SK-N-SH (cell line): ENCODE measurements around the gene ACIN1. TPM values are rescaled to one million over a fixed set of nuclear protein-coding genes. Genes with fewer than 3 reads are reported as not detected.

Source experiments
- CTCF ChIA-PET: fragments of 300-600, 350-600 bp; formaldehyde crosslinking; extraction: SDS; loops from one replicate; lab custom pipeline; 2021; lab: Yijun Ruan, JAX
- POLR2A ChIA-PET: fragments of 350-600 bp; sonication (Branson Sonifier 250); formaldehyde crosslinking; extraction: SDS; loops from one replicate; lab custom pipeline; 2020; ENCODE audit warnings: antibody characterized with exemption, inconsistent platforms; lab: Yijun Ruan, JAX
- DNase-seq: peaks from one replicate; pipeline ENCODE4 v3.0.0; 2012
- H2AFZ ChIP-seq: fragments of 200-600 bp; sonication (generic); 2 replicates; pipeline ENCODE4 v1.8.1; 2016; ENCODE audit warnings: antibody characterized with exemption, mild to moderate bottlenecking, low read depth
- H3F3A ChIP-seq: fragments of 200-600 bp; sonication (generic); replicated peaks from 2 replicates; pipeline ENCODE3; 2016; ENCODE audit warnings: antibody characterized with exemption, mild to moderate bottlenecking; ENCODE audit not compliant: insufficient read depth
- H3K27ac ChIP-seq, 2 experiments: fragments of 200-500 bp in 1 of 2; fragments of 200-600 bp in 1 of 2; sonication (Bioruptor generic) in 1 of 2; sonication (generic), shearing (Covaris generic) in 1 of 2; 2 replicates each; pipeline versions ENCODE4 v1.5.1 to v1.6.1; 2014 to 2016; ENCODE audit warnings: low read depth in 2 of 2, inconsistent platforms in 1 of 2, low read length in 1 of 2, mild to moderate bottlenecking in 1 of 2, mixed read lengths in 1 of 2
- H3K27me3 ChIP-seq: fragments of 200-600 bp; sonication (generic), shearing (Covaris generic); 2 replicates; pipeline ENCODE4 v1.6.1; 2016; ENCODE audit warnings: mixed run types; ENCODE audit not compliant: insufficient read depth
- H3K36me3 ChIP-seq, 2 experiments: fragments of 200-500 bp in 1 of 2; fragments of 200-600 bp in 1 of 2; sonication (Bioruptor generic) in 1 of 2; sonication (generic) in 1 of 2; replicated peaks in 1 of 2; 2 replicates each; pipeline versions ENCODE3 to v1.5.1; 2014 to 2016; ENCODE audit warnings: low read length in 1 of 2, mild to moderate bottlenecking in 1 of 2; ENCODE audit not compliant: insufficient read depth in 2 of 2, control insufficient read depth in 1 of 2
- H3K4me1 ChIP-seq, 2 experiments: fragments of 200-500 bp in 1 of 2; fragments of 200-600 bp in 1 of 2; sonication (Bioruptor generic) in 1 of 2; sonication (generic), shearing (Covaris generic) in 1 of 2; 2 replicates each; pipeline versions ENCODE4 v1.5.1 to v1.6.1; 2014 to 2016; ENCODE audit warnings: low read depth in 1 of 2, low read length in 1 of 2, mixed run types in 1 of 2; ENCODE audit not compliant: insufficient read depth in 2 of 2, control insufficient read depth in 1 of 2
- H3K4me2 ChIP-seq: fragments of 200-600 bp; sonication (generic), shearing (Covaris generic); 2 replicates; pipeline ENCODE4 v1.6.1; 2017; ENCODE audit warnings: mixed run types
- H3K4me3 ChIP-seq, 2 experiments: fragments of 200-500 bp in 1 of 2; fragments of 200-600 bp in 1 of 2; sonication (Bioruptor generic) in 1 of 2; sonication (generic), shearing (Covaris generic) in 1 of 2; 2 replicates each; pipeline versions ENCODE4 v1.5.1 to v1.8.1; 2014 to 2016; ENCODE audit warnings: low read depth in 2 of 2, inconsistent platforms in 1 of 2, low read length in 1 of 2, mild to moderate bottlenecking in 1 of 2, mixed read lengths in 1 of 2, moderate library complexity in 1 of 2
- H3K79me2 ChIP-seq: fragments of 200-600 bp; sonication (generic); 2 replicates; pipeline ENCODE4 v1.8.1; 2017; ENCODE audit warnings: mild to moderate bottlenecking; ENCODE audit not compliant: insufficient read depth
- H3K9ac ChIP-seq: fragments of 200-600 bp; sonication (generic); 2 replicates; pipeline ENCODE4 v1.6.1; 2017; ENCODE audit warnings: mixed run types
- H3K9me2 ChIP-seq: fragments of 200-600 bp; sonication (generic); 2 replicates; pipeline ENCODE4 v1.6.1; 2017; ENCODE audit warnings: mixed run types
- H3K9me3 ChIP-seq: fragments of 200-600 bp; sonication (generic); 2 replicates; pipeline ENCODE4 v1.6.1; 2017; ENCODE audit warnings: mixed run types, mild to moderate bottlenecking, moderate library complexity
- H4K20me1 ChIP-seq: fragments of 200-600 bp; sonication (generic); 2 replicates; pipeline ENCODE4 v1.6.1; 2017; ENCODE audit warnings: mild to moderate bottlenecking, mixed run types; ENCODE audit not compliant: insufficient read depth
- GABPA ChIP-seq: IDR thresholded peaks from 2 replicates; pipeline ENCODE4 v1.4.0; 2012; ENCODE audit warnings: low read depth, mild to moderate bottlenecking
- IRF3 ChIP-seq: fragments of 150-350 bp; IDR thresholded peaks from 2 replicates; pipeline ENCODE4 v1.6.1; 2016; ENCODE audit warnings: mild to moderate bottlenecking, low read depth, low read length
- MXI1 ChIP-seq: IDR thresholded peaks from 2 replicates; pipeline ENCODE4 v1.6.1; 2012; ENCODE audit warnings: mild to moderate bottlenecking, low read depth, low read length, improper control_type of control experiment
- RAD21 ChIP-seq: IDR thresholded peaks from 2 replicates; pipeline ENCODE4 v1.6.1; 2012; ENCODE audit warnings: mild to moderate bottlenecking, low read length
- RCOR1 ChIP-seq: fragments of 150-350 bp; IDR thresholded peaks from 2 replicates; pipeline ENCODE4 v1.6.1; 2017; ENCODE audit warnings: antibody characterized with exemption, low read length
- SIN3A ChIP-seq: IDR thresholded peaks from 2 replicates; pipeline ENCODE4 v1.6.1; 2012; ENCODE audit warnings: low read depth, mild to moderate bottlenecking, low read length, moderate library complexity, borderline replicate concordance
- SMC3 ChIP-seq: IDR thresholded peaks from 2 replicates; pipeline ENCODE4 v1.6.1; 2012; ENCODE audit warnings: low read depth, low read length, improper control_type of control experiment
- TAF1 ChIP-seq: IDR thresholded peaks from 2 replicates; pipeline ENCODE4 v1.6.1; 2012; ENCODE audit warnings: low read depth, mild to moderate bottlenecking, low read length, moderate library complexity, borderline replicate concordance
- TCF12 ChIP-seq: IDR thresholded peaks from 2 replicates; pipeline ENCODE4 v1.4.0; 2012
- TEAD4 ChIP-seq: IDR thresholded peaks from 2 replicates; pipeline ENCODE4 v1.4.0; 2012; ENCODE audit warnings: mild to moderate bottlenecking, borderline replicate concordance; ENCODE audit not compliant: insufficient read depth
- USF2 ChIP-seq: fragments of 150-350 bp; IDR thresholded peaks from 2 replicates; pipeline ENCODE4 v1.6.1; 2017; ENCODE audit warnings: antibody characterized with exemption, low read length, low read depth, borderline replicate concordance
- YY1 ChIP-seq: IDR thresholded peaks from 2 replicates; pipeline ENCODE4 v1.4.0; 2012; ENCODE audit warnings: low read depth, mild to moderate bottlenecking
- WGBS: methylation state at CpG from one replicate; pipeline ENCODE4 v1.1.6; 2017; ENCODE audit warnings: low lambda C conversion rate; 5-methylcytosine and 5-hydroxymethylcytosine counted together
- polyA plus RNA-seq, 3 experiments: library from polyadenylated mRNA; depleted of rRNA; stranded (reverse); fragments of >200 nt; gene quantifications; 2 replicates each; pipeline ENCODE4 v1.2.3, GENCODE V29; 2012
- TF ChIP-seq, protein P1 (sequence below): IDR thresholded peaks from 2 replicates; pipeline ENCODE4; 2012
- TF ChIP-seq, protein P2 (sequence below): IDR thresholded peaks from 2 replicates; pipeline ENCODE4 v1.4.0; 2012; ENCODE audit warnings: low read depth, borderline replicate concordance

ACIN1 gene
- polyA plus RNA-seq, 1 of the 3 experiments (the other 2 are of a cell fraction) = 159 TPM

GRCh38 chr14:23123419-23123818 lies 28.5 kb upstream of the ACIN1 start:
- no peak overlapping the region for H3K9ac ChIP-seq
- H3K27me3 ChIP-seq = peaks cover 6% of the 10 kb centered on the region; the same call in 1 of the 2 replicates
- H3K4me1 ChIP-seq = no peaks in the 10 kb centered on the region; a peak in 2 of 4 replicates
- WGBS = 66% methylated on average over 3 of the region's 8 CpGs
- H3K79me2 ChIP-seq = no peaks in the 10 kb centered on the region
- H3K9me2 ChIP-seq = no peaks in the 10 kb centered on the region
- no peaks in the 10 kb centered on the region for H3F3A ChIP-seq
- ChIA-PET CTCF (interaction anchor here (0.9 to 19.7 kb wide), 4 partner anchors 9 to 60 kb away, joined by 4 to 495 read pairs (median 6); partner anchors contain the start of gene SLC7A8), POLR2A (interaction anchor here (0.9 kb wide), 1 partner anchor 60 kb away, joined by 3 read pairs; the partner anchor contains the start of gene SLC7A8)
- H2AFZ ChIP-seq = no peak overlapping the region
- peak; percentile 57 for DNase-seq
- no peak for TF ChIP-seq TCF12
- H4K20me1 ChIP-seq = no peaks in the 10 kb centered on the region
- no peaks in the 10 kb centered on the region for H3K9me3 ChIP-seq
- H3K27ac ChIP-seq = no peak overlapping the region
- H3K4me2 ChIP-seq = no peak overlapping the region
- H3K36me3 ChIP-seq = no peaks in the 10 kb centered on the region
- H3K4me3 ChIP-seq = no peak overlapping the region

GRCh38 chr14:23122086-23122485 lies 27.1 kb upstream of the ACIN1 start:
- H3K79me2 ChIP-seq = no peaks in the 10 kb centered on the region
- H3K9me3 ChIP-seq = no peaks in the 10 kb centered on the region
- TF ChIP-seq RAD21 (no peak), USF2 (no peak)
- DNase-seq = no peak
- H3K27ac ChIP-seq = no peak overlapping the region
- H2AFZ ChIP-seq = no peak overlapping the region
- H3K4me1 ChIP-seq = no peaks in the 10 kb centered on the region; a peak in 2 of 4 replicates
- 91% methylated on average over 6 of the region's 6 CpGs for WGBS
- H3K36me3 ChIP-seq = no peaks in the 10 kb centered on the region
- H3K4me3 ChIP-seq = no peak overlapping the region
- H3K9me2 ChIP-seq = no peaks in the 10 kb centered on the region
- H3K27me3 ChIP-seq = no peaks in the 10 kb centered on the region; the same call in 1 of the 2 replicates
- POLR2A ChIA-PET = no interaction called here
- no peak overlapping the region for H3K9ac ChIP-seq
- no peaks in the 10 kb centered on the region for H3F3A ChIP-seq
- H4K20me1 ChIP-seq = no peaks in the 10 kb centered on the region
- H3K4me2 ChIP-seq = 0 out of 2 replicates have a peak overlapping the region, but pooled peaks have one; percentile 24
- CTCF ChIA-PET = interaction anchor here (1.0 to 19.7 kb wide), 15 partner anchors 8 to 178 kb away, joined by 4 to 495 read pairs (median 9); partner anchors contain the start of genes CIROP and SLC7A8

GRCh38 chr14:23121361-23121771 lies 26.4 kb upstream of the ACIN1 start:
- Histone ChIP-seq H3K79me2 (no peaks in the 10 kb centered on the region), H3K36me3 (no peaks in the 10 kb centered on the region), H3K9me3 (no peaks in the 10 kb centered on the region), H3F3A (no peaks in the 10 kb centered on the region), H3K9me2 (no peaks in the 10 kb centered on the region), H3K4me1 (no peaks in the 10 kb centered on the region; a peak in 2 of 4 replicates), H3K27ac (no peak overlapping the region), H2AFZ (0 out of 2 replicates have a peak overlapping the region, but pooled peaks have one; percentile 61), H3K27me3 (no peaks in the 10 kb centered on the region; the same call in 1 of the 2 replicates), H4K20me1 (no peaks in the 10 kb centered on the region), H3K4me3 (no peak overlapping the region), H3K4me2 (peak overlapping the region; percentile 24; the same call in 1 of the 2 replicates), H3K9ac (no peak overlapping the region)
- ChIA-PET POLR2A (no interaction called here), CTCF (interaction anchor here (0.7 to 19.7 kb wide), 31 partner anchors 8 to 200 kb away, joined by 3 to 495 read pairs (median 7); partner anchors contain the start of genes ACIN1, C14orf119, CDH24 and CIROP)
- DNase-seq = no peak
- WGBS = 71% methylated on average over 5 of the region's 6 CpGs
- TF ChIP-seq GABPA (no peak), RCOR1 (no peak), IRF3 (no peak), TCF12 (no peak), TAF1 (no peak), YY1 (no peak), MXI1 (no peak), SMC3 (no peak), SIN3A (no peak), TEAD4 (no peak)
- TF ChIP-seq, protein P1, sequence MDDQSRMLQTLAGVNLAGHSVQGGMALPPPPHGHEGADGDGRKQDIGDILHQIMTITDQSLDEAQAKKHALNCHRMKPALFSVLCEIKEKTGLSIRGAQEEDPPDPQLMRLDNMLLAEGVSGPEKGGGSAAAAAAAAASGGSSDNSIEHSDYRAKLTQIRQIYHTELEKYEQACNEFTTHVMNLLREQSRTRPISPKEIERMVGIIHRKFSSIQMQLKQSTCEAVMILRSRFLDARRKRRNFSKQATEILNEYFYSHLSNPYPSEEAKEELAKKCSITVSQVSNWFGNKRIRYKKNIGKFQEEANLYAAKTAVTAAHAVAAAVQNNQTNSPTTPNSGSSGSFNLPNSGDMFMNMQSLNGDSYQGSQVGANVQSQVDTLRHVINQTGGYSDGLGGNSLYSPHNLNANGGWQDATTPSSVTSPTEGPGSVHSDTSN = no peak
- TF ChIP-seq, protein P2, sequence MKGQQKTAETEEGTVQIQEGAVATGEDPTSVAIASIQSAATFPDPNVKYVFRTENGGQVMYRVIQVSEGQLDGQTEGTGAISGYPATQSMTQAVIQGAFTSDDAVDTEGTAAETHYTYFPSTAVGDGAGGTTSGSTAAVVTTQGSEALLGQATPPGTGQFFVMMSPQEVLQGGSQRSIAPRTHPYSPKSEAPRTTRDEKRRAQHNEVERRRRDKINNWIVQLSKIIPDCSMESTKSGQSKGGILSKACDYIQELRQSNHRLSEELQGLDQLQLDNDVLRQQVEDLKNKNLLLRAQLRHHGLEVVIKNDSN = no peak
